Suprapubic skin (tissue), 3 donors: ENCODE data around the gene SPCS3.

Source experiments
- POLR2A ChIP-seq, 2 donors: fragments of 450-650 bp; IDR thresholded peaks; one replicate each; pipeline ENCODE4 v1.6.1; 2017; ENCODE audit warnings: antibody characterized with exemption in 2 of 2, mild to moderate bottlenecking in 2 of 2, moderate library complexity in 2 of 2
- TF ChIP-seq, protein P1 (sequence below), 2 donors: fragments of 200-600 bp in 1 of 2; fragments of 450-650 bp in 1 of 2; sonication (generic) in 1 of 2; IDR thresholded peaks; one replicate each; pipeline ENCODE4 v1.5.1; 2016 to 2019; ENCODE audit warnings: antibody characterized with exemption in 2 of 2, mild to moderate bottlenecking in 1 of 2, moderate library complexity in 1 of 2

DNA sequence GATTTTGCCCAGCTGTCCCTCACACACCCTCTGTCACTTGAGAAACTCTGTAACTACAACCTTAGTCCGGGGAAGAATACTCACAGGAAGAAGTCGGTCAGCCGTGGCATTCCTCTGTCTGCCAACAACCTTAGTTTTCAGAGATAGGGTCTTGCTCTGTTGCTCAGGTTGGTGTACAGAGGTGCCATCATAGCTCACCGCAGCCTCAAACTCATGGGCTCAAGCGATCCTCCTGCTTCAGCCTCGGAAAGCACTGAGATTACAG, 12.2 kb upstream of the SPCS3 start:
- TF ChIP-seq POLR2A (IDR thresholded peaks at IDR 0.05), result no peak
- TF ChIP-seq, protein P1, sequence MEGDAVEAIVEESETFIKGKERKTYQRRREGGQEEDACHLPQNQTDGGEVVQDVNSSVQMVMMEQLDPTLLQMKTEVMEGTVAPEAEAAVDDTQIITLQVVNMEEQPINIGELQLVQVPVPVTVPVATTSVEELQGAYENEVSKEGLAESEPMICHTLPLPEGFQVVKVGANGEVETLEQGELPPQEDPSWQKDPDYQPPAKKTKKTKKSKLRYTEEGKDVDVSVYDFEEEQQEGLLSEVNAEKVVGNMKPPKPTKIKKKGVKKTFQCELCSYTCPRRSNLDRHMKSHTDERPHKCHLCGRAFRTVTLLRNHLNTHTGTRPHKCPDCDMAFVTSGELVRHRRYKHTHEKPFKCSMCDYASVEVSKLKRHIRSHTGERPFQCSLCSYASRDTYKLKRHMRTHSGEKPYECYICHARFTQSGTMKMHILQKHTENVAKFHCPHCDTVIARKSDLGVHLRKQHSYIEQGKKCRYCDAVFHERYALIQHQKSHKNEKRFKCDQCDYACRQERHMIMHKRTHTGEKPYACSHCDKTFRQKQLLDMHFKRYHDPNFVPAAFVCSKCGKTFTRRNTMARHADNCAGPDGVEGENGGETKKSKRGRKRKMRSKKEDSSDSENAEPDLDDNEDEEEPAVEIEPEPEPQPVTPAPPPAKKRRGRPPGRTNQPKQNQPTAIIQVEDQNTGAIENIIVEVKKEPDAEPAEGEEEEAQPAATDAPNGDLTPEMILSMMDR (IDR thresholded peaks at IDR 0.05), result no peak
